Suprapubic skin (tissue), 4 donors: ENCODE data around the gene ZNF641. TPM values are rescaled to one million over a fixed set of nuclear protein-coding genes. Genes with fewer than 3 reads are reported as not detected.

Source experiments
- DNase-seq, 2 donors: peaks; one replicate each; pipeline ENCODE4 v3.0.0-alpha.2; 2019; ENCODE audit warnings: low spot score in 2 of 2
- H3K27ac ChIP-seq: fragments of 200-600 bp; sonication (generic); one replicate; pipeline ENCODE4 v1.5.1; 2019
- H3K27me3 ChIP-seq: fragments of 200-600 bp; sonication (generic); one replicate; pipeline ENCODE4 v1.5.1; 2019
- H3K36me3 ChIP-seq: fragments of 200-600 bp; sonication (generic); one replicate; pipeline ENCODE4 v1.5.1; 2019
- H3K4me1 ChIP-seq: fragments of 200-600 bp; sonication (generic); one replicate; pipeline ENCODE4 v1.5.1; 2019
- H3K4me3 ChIP-seq: fragments of 200-600 bp; sonication (generic); one replicate; pipeline ENCODE4 v1.5.1; 2019; ENCODE audit warnings: mild to moderate bottlenecking
- H3K9me3 ChIP-seq: fragments of 200-600 bp; sonication (generic); one replicate; pipeline ENCODE4 v1.5.1; 2019
- EP300 ChIP-seq: sonication (generic); formaldehyde crosslinking; IDR thresholded peaks from one replicate; pipeline ENCODE4 v1.6.1; 2017; ENCODE audit warnings: antibody characterized with exemption
- POLR2A ChIP-seq, 2 donors: fragments of 450-650 bp; IDR thresholded peaks; one replicate each; pipeline ENCODE4 v1.6.1; 2017; ENCODE audit warnings: antibody characterized with exemption in 2 of 2, mild to moderate bottlenecking in 2 of 2, moderate library complexity in 2 of 2
- POLR2AphosphoS5 ChIP-seq, 3 donors: sonication (generic); formaldehyde crosslinking; IDR thresholded peaks; one replicate each; pipeline ENCODE4 v1.6.1; 2017; ENCODE audit warnings: antibody characterized with exemption in 3 of 3
- WGBS: methylation state at CpG from one replicate; pipeline ENCODE4 v1.1.5; 2018; 5-methylcytosine and 5-hydroxymethylcytosine counted together
- total RNA-seq, 4 donors: library from RNA; depleted of rRNA; stranded (reverse); fragments of >200 nt; gene quantifications; one replicate each; pipeline ENCODE4 v1.1.0, GENCODE V29; 2016
- TF ChIP-seq, protein P1 (sequence below), 2 donors: fragments of 200-600 bp in 1 of 2; fragments of 450-650 bp in 1 of 2; sonication (generic) in 1 of 2; IDR thresholded peaks; one replicate each; pipeline ENCODE4 v1.5.1; 2016 to 2019; ENCODE audit warnings: antibody characterized with exemption in 2 of 2, mild to moderate bottlenecking in 1 of 2, moderate library complexity in 1 of 2

ZNF641 gene
- total RNA-seq, 4 donors from 2014 or later, result 10.2 to 15.4 (median 13.2) TPM

DNA sequence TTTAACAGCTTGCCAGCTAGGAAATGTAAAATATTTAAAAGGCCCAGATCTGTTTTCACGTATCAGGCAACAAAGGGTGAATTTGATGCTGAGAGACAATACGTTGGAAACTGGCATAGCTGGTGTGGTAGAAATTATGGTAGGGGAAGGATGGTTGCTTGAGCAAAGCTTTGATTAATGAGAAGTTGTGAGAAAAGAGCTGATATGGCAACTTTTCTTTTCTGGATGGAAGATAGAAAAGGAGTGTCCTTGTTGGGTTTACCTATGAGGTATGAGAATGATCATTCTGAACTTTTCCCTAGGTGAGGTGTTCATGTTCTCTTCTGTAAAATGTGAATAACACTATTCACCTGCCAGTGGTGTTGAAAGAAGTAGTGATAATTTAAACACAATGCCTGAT is 34.2 kb downstream of the ZNF641 start:
- WGBS, result 81% methylated on average over 2 of the region's 2 CpGs
- Histone ChIP-seq H3K9me3 (peaks cover 3% of the 10 kb centered on the region), H3K4me1 (no peaks in the 10 kb centered on the region)

DNA sequence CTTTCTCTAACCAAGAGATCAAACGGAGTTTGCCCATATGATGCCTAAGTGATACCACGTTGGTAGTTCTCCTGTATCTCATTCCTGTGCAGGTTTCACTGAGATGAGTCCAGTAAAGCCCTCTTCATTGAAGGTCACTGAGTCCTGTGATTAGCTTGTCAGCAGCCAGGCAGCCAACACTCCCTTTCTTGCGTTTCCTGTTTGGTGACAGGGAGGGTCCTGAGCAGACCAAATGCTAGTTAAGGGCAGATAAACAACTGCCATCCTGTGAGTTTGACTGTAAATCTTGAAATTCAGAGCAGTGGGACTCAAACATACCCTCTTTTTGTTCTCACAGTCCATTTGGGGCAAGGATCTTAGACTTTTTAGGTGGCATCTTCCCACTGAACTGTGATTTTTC is 39.4 kb downstream of the ZNF641 start:
- Histone ChIP-seq H3K4me1 (no peaks in the 10 kb centered on the region), H3K4me3 (no peak overlapping the region), H3K36me3 (no peaks in the 10 kb centered on the region), H3K9me3 (peaks cover under 1% of the 10 kb centered on the region), H3K27ac (no peak overlapping the region), H3K27me3 (no peaks in the 10 kb centered on the region)
- 41% methylated on average over 3 of the region's 3 CpGs for WGBS
- TF ChIP-seq, protein P1, sequence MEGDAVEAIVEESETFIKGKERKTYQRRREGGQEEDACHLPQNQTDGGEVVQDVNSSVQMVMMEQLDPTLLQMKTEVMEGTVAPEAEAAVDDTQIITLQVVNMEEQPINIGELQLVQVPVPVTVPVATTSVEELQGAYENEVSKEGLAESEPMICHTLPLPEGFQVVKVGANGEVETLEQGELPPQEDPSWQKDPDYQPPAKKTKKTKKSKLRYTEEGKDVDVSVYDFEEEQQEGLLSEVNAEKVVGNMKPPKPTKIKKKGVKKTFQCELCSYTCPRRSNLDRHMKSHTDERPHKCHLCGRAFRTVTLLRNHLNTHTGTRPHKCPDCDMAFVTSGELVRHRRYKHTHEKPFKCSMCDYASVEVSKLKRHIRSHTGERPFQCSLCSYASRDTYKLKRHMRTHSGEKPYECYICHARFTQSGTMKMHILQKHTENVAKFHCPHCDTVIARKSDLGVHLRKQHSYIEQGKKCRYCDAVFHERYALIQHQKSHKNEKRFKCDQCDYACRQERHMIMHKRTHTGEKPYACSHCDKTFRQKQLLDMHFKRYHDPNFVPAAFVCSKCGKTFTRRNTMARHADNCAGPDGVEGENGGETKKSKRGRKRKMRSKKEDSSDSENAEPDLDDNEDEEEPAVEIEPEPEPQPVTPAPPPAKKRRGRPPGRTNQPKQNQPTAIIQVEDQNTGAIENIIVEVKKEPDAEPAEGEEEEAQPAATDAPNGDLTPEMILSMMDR (IDR thresholded peaks at IDR 0.05), result no peak
- no peak for TF ChIP-seq POLR2A (IDR thresholded peaks at IDR 0.05)
- TF ChIP-seq EP300, result no peak
- no peak for TF ChIP-seq POLR2AphosphoS5 (IDR thresholded peaks at IDR 0.05)
- DNase-seq, result no peak

More for the DNA sequence above, 34.2 kb downstream of the ZNF641 start:
- TF ChIP-seq EP300 (no peak), POLR2A (IDR thresholded peaks at IDR 0.05) (no peak), POLR2AphosphoS5 (IDR thresholded peaks at IDR 0.05) (no peak)
- TF ChIP-seq, protein P1 (IDR thresholded peaks at IDR 0.05), result no peak
- no peak overlapping the region for H3K4me3 ChIP-seq
- no peak for DNase-seq
- H3K27ac ChIP-seq, result no peak overlapping the region
- H3K36me3 ChIP-seq, result no peaks in the 10 kb centered on the region
- H3K27me3 ChIP-seq, result no peaks in the 10 kb centered on the region

DNA sequence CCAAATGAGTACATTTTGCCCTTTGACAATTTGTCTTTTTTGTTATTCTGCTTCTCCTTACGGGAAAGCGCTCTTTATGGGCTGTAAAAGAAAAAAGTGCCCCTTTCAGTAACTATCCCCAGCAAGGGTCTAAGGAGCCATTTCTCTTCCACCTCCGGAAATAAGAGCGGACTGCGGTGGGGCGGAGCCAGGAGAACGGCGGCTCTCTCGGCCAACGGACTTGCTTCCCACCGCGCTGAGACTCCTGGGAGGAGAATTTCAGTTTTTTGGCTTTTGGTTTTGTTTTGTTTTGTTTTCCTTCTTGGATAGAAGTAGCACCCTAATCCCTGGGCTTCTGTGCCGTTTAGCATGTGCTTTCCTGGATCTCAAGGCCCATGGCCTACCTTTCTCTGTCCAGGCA is 43.5 kb downstream of the ZNF641 start:
- Histone ChIP-seq H3K4me1 (no peaks in the 10 kb centered on the region), H3K36me3 (no peaks in the 10 kb centered on the region), H3K9me3 (no peaks in the 10 kb centered on the region), H3K4me3 (no peak overlapping the region), H3K27ac (no peak overlapping the region), H3K27me3 (no peaks in the 10 kb centered on the region)
- TF ChIP-seq POLR2A (IDR thresholded peaks at IDR 0.05) (no peak), EP300 (no peak), POLR2AphosphoS5 (IDR thresholded peaks at IDR 0.05) (no peak)
- TF ChIP-seq, protein P1 (IDR thresholded peaks at IDR 0.05), result no peak
- WGBS, result 94% methylated on average over 13 of the region's 13 CpGs
- no peak for DNase-seq

DNA sequence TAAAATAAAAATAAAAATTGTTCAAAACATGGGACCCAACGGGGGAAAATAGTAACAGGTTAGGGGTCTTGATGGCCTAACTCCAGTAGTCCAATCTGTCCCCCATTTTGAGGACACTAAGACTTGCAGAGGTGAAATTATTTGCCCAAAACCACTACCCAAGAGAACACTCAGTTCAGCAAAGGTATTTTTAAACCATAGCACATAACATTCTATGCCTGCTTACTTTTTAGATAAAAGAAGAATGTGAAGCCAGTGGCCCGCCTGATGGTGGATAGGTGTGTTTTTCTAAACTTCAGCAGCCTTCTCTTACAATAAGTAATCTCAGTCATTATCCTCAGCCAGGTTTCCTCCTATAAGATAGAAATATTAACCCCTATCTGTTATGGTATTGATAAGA is 45.5 kb downstream of the ZNF641 start:
- Histone ChIP-seq H3K4me3 (no peak overlapping the region), H3K4me1 (no peaks in the 10 kb centered on the region), H3K9me3 (no peaks in the 10 kb centered on the region), H3K27me3 (no peaks in the 10 kb centered on the region), H3K36me3 (no peaks in the 10 kb centered on the region), H3K27ac (no peak overlapping the region)
- TF ChIP-seq EP300, result no peak
- no peak for TF ChIP-seq POLR2AphosphoS5 (IDR thresholded peaks at IDR 0.05)
- TF ChIP-seq, protein P1 (IDR thresholded peaks at IDR 0.05), result no peak
- no peak for TF ChIP-seq POLR2A (IDR thresholded peaks at IDR 0.05)
- DNase-seq, result no peak
- WGBS, result 90% methylated on average over 2 of the region's 2 CpGs

DNA sequence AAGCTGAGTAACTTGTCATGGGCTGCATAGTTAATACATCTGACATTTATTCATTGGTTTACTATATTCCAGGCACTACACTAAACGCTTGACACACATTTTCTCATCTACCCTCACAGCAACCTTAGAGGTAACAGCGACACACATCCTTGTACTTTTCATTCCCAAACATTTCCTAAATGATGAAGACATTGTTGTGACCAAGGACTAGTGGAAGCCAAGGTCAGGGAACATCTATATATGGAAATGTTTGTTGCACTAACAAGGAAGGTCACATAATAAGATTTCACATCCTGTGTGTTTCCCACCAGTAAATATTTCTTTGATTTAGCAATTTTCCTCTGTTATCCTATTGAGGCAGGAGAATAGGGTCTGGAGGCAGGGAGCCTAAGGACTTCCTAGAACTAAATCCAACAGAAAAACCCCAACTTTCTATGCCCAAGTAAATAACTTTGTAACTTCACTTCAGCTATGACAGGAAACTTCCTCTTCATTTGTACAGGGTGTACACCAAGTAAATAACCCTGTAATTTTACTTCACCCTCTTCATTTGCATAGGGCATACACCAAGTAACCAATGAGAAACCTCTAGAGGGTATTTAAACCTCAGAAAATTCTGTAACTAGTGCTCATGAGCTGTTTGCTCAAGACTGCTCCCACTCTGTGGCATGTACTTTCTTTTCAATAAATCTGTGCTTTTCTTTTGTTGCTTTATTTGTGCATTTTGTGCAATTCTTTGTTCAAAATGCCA is 48.4 kb downstream of the ZNF641 start:
- no peaks in the 10 kb centered on the region for H3K27me3 ChIP-seq
- no peak for DNase-seq
- H3K36me3 ChIP-seq, result no peaks in the 10 kb centered on the region
- H3K27ac ChIP-seq, result no peak overlapping the region
- H3K9me3 ChIP-seq, result no peaks in the 10 kb centered on the region
- WGBS, result 70% methylated on average over 2 of the region's 2 CpGs
- TF ChIP-seq, protein P1 (IDR thresholded peaks at IDR 0.05), result no peak
- TF ChIP-seq POLR2AphosphoS5 (IDR thresholded peaks at IDR 0.05), result no peak
- no peak for TF ChIP-seq EP300
- no peak for TF ChIP-seq POLR2A (IDR thresholded peaks at IDR 0.05)
- H3K4me1 ChIP-seq, result no peaks in the 10 kb centered on the region
- H3K4me3 ChIP-seq, result no peak overlapping the region
